ENCODE measurements around the gene ASTN2. TPM values are rescaled to one million over a fixed set of nuclear protein-coding genes. Genes with fewer than 3 reads are reported as not detected.

Gene ASTN2
- total and polyA plus RNA-seq, 9 of the 15 experiments (the other 6 are each of a cell fraction or from before 2014, with no cell fraction given): 0.56 to 3.5 (median 1.9) TPM

DNA sequence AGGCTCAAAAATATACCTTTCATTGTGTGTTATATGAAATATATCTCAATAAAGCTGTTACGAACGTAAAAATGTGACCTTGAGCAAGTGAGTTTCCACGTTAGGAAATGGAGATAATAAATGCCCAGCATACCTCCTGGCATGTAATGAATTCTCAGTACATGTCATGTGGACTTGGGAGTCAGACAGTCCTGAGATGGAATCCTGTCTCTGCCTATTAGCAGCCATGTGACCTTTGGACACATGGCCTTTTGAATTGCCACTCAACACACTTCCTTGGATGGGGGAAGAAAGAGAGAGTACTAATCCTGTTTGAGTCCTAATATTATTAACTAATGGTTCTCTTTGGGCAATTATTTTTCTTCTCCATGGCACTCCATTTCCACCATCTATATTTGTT lies 702.1 kb downstream of the ASTN2 start:
- in situ Hi-C loops (cut with MboI): no loop called here
- no peaks in the 10 kb centered on the region for H3K9me1 ChIP-seq (ENCODE audit: control insufficient read depth, insufficient read depth, low read length)
- BruUV-seq (replicated peaks): no TSS peak
- H3K27ac ChIP-seq (ENCODE audit: extremely low read depth, low read depth, low read length): no peak overlapping the region
- H3K4me3 ChIP-seq: no peak overlapping the region
- no peak overlapping the region for H3K9ac ChIP-seq (ENCODE audit: insufficient read depth in 1 of 2, low read depth in 2 of 2, low read length in 2 of 2)
- POLR2A ChIA-PET: no interaction called here
- no peaks in the 10 kb centered on the region for H3K9me3 ChIP-seq (replicated peaks; ENCODE audit: control insufficient read depth, insufficient read depth, low read depth, low read length)
- no peaks in the 10 kb centered on the region for H3K4me1 ChIP-seq (replicated peaks in 1 of 2; ENCODE audit: control insufficient read depth in 2 of 2, insufficient read depth in 2 of 2, low read length in 2 of 2)
- FAIRE-seq (no peak), DNase-seq (ENCODE audit: extremely low read depth in 1 of 4, low spot score in 3 of 4) (no peak), ATAC-seq (no peak)
- no peak overlapping the region for H3K4me2 ChIP-seq (ENCODE audit: insufficient read depth, low read length)
- CTCF ChIA-PET (ENCODE audit: low intra/inter-chr PET ratio): no interaction called here
- intact Hi-C loops (cut with micrococcal nuclease): no loop called here
- WGBS (ENCODE audit: insufficient coverage, low coverage, missing lambda C conversion rate): 4% methylated on average over 3 of the region's 3 CpGs
- H3K27me3 ChIP-seq (ENCODE audit: control insufficient read depth in 2 of 2, insufficient read depth in 2 of 2, low read length in 2 of 2): no peaks in the 10 kb centered on the region
- no peak overlapping the region for H2AFZ ChIP-seq (ENCODE audit: low read depth, low read length)
- H3K36me3 ChIP-seq (ENCODE audit: control insufficient read depth, insufficient read depth, low read length): no peaks in the 10 kb centered on the region
- H4K20me1 ChIP-seq (replicated peaks; ENCODE audit: control insufficient read depth, insufficient read depth, low read length): no peaks in the 10 kb centered on the region
- H3K79me2 ChIP-seq (ENCODE audit: control insufficient read depth, insufficient read depth, low read length): no peaks in the 10 kb centered on the region
- TF ChIP-seq, protein P1, sequence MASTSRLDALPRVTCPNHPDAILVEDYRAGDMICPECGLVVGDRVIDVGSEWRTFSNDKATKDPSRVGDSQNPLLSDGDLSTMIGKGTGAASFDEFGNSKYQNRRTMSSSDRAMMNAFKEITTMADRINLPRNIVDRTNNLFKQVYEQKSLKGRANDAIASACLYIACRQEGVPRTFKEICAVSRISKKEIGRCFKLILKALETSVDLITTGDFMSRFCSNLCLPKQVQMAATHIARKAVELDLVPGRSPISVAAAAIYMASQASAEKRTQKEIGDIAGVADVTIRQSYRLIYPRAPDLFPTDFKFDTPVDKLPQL (IDR thresholded peaks at IDR 0.05; ENCODE audit: extremely low read depth, insufficient read length): no peak
- TF ChIP-seq XRCC5 (IDR thresholded peaks at IDR 0.05; ENCODE audit: low read depth, low read length) (no peak), FIP1L1 (IDR thresholded peaks at IDR 0.05; ENCODE audit: low read depth, low read length, poor library complexity, severe bottlenecking) (no peak), ERF (CRISPR knock-in tag; IDR thresholded peaks at IDR 0.05) (no peak), CHD2 (IDR thresholded peaks at IDR 0.05; ENCODE audit: low read depth, low read length) (no peak), ZNF707 (CRISPR knock-in tag; conservative IDR thresholded peaks at IDR 0.05) (no peak), NFIX (CRISPR knock-in tag; IDR thresholded peaks at IDR 0.05; ENCODE audit: low read depth) (no peak), PHTF2 (CRISPR knock-in tag; IDR thresholded peaks at IDR 0.05) (no peak), SIX5 (IDR thresholded peaks at IDR 0.05; ENCODE audit: borderline replicate concordance in 1 of 2, insufficient read depth in 1 of 2, low read depth in 1 of 2, low read length in 2 of 2) (no peak), GATA2 (CRISPR knock-in tag; IDR thresholded peaks at IDR 0.05) (no peak), SMARCA4 (IDR thresholded peaks at IDR 0.05) (no peak), CBX5 (IDR thresholded peaks at IDR 0.05; ENCODE audit: borderline replicate concordance, low read depth) (no peak), RB1 (IDR thresholded peaks at IDR 0.05; ENCODE audit: low read depth) (no peak), RBM14 (IDR thresholded peaks at IDR 0.05; ENCODE audit: borderline replicate concordance, insufficient read depth, low read depth, low read length) (no peak), NR3C1 (CRISPR knock-in tag; IDR thresholded peaks at IDR 0.05) (no peak), ZBTB7A (IDR thresholded peaks at IDR 0.05; ENCODE audit: borderline replicate concordance, control insufficient read depth, low read depth, low read length) (no peak), ZNF407 (IDR thresholded peaks at IDR 0.05; ENCODE audit: low read depth) (no peak)

Data from K562 (cell line).